NOMO-1 treated with dmso at 0.1 percent for 144 hours (cell line): Measurements from ENCODE around the gene HS2ST1.
A peak's percentile ranks its signal among the peaks of the same experiment; 100 is the strongest.
"Not testable (repeated sequence)": the region's sequence is repeated elsewhere in the genome, so short reads cannot be mapped to it uniquely, and the experiment has no call there.

Source experiments
- DNase-seq: peaks from one replicate; lab custom pipeline; 2025; ENCODE audit not compliant: unreplicated experiment; lab: John Stamatoyannopoulos, UW

The HS2ST1 gene

GRCh38 chr1:86914601-86914997 lies at the start of gene HS2ST1:
Gene HS2ST1, plus strand, starts transcription at chr1:86914635.
- DNase-seq, result no peak

GRCh38 chr1:86865973-86866637 lies 48.3 kb upstream of the HS2ST1 start:
- DNase-seq, result no peak

GRCh38 chr1:86866665-86867064 lies 47.8 kb upstream of the HS2ST1 start:
- no peak for DNase-seq

GRCh38 chr1:86867278-86867677 lies 47.2 kb upstream of the HS2ST1 start:
- DNase-seq, result not testable (repeated sequence)

- DNase-seq, result no peak
Measured at GRCh38 chr1:86868477-86868876, 46.0 kb upstream of the HS2ST1 start.

- DNase-seq, result no peak
Measured at GRCh38 chr1:86871001-86871400, 43.4 kb upstream of the HS2ST1 start.

- DNase-seq, result no peak
Measured at GRCh38 chr1:86872086-86872485, 42.3 kb upstream of the HS2ST1 start.

- no peak for DNase-seq
Measured at GRCh38 chr1:86875722-86876121, 38.7 kb upstream of the HS2ST1 start.

- no peak for DNase-seq
Measured at GRCh38 chr1:86887479-86888162, 26.8 kb upstream of the HS2ST1 start.

- DNase-seq, result no peak
Measured at GRCh38 chr1:86888327-86888726, 26.1 kb upstream of the HS2ST1 start.

- DNase-seq, result not testable (repeated sequence)
Measured at GRCh38 chr1:86899401-86899800, 15.0 kb upstream of the HS2ST1 start.

GRCh38 chr1:86905875-86906274 lies 8.6 kb upstream of the HS2ST1 start:
- DNase-seq, result no peak

GRCh38 chr1:86906419-86906818 lies 8.0 kb upstream of the HS2ST1 start:
- no peak for DNase-seq

GRCh38 chr1:86912281-86912900 lies 2.0 kb upstream of the HS2ST1 start:
- no peak for DNase-seq

GRCh38 chr1:86913399-86913895 lies 988 bp upstream of the HS2ST1 start:
- peak; percentile 26 for DNase-seq

- peak; percentile 99 for DNase-seq
Measured at GRCh38 chr1:86913896-86914600, 387 bp upstream of the HS2ST1 start, which contains the start of gene SELENOF. Gene SELENOF, minus strand, starts transcription at chr1:86914126. Its CDS starts 15 bp downstream, at chr1:86914111.

- peak; percentile 19 for DNase-seq
Measured at GRCh38 chr1:86914998-86915736, 732 bp downstream of the HS2ST1 start.

- DNase-seq, result no peak
Measured at GRCh38 chr1:86915737-86916235, 1.4 kb downstream of the HS2ST1 start.

GRCh38 chr1:86916752-86917151 lies 2.3 kb downstream of the HS2ST1 start:
- no peak for DNase-seq

- no peak for DNase-seq
Measured at GRCh38 chr1:86922445-86922844, 8.0 kb downstream of the HS2ST1 start.
